ELF-1 (cell line): ENCODE measurements around the gene BCAT1.
A peak's percentile ranks its signal among the peaks of the same experiment; 100 is the strongest.
"Not testable (repeated sequence)": the region's sequence is repeated elsewhere in the genome, so short reads cannot be mapped to it uniquely, and the experiment has no call there.

Experiments used
- DNase-seq: peaks from one replicate; pipeline ENCODE4 v3.0.0-alpha.2; 2016; ENCODE audit warnings: low read depth, low spot score

The BCAT1 gene

GRCh38 chr12:24900196-24900595 lies 48.7 kb downstream of the BCAT1 start:
- no peak for DNase-seq

- DNase-seq, result no peak
Observed at GRCh38 chr12:24899503-24900075, 49.3 kb downstream of the BCAT1 start.

DNA sequence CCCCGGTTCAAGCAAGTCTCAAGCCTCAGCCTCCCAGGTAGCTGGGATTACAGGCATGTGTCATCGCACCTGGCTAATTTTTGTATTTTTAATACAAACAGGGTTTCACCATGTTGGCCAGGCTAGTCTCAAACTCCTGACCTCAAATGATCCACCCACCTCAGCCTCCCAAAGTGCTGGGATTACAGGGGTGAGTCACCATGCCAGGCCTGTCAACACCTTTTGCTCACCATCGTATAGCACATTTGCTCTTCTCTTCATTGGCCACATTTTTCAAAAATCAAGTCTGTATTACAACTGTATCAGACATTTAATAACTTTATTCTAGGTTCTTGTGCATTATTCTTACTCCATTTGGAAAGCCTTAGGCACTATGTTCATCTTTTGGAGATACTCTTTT lies 50.3 kb downstream of the BCAT1 start:
- no peak for DNase-seq

DNA sequence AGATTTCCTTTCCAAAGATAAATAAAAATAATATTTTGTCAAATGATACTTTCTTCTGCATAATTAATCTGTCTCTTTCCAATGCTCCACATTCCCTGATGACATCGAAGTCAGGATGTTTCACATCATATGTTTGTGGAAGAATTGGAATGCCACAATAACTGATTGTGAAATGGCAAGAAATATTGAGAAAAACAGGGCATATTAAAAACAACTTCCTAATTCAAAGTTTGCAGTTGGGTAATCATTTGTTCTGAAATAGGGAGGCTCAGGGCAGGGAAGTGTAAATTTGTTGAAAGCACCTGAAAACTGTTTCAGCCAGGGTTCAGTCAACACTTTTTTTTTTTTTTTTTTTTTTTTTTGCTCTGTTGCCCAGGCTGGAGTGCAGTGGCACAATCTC lies 50.7 kb downstream of the BCAT1 start:
- DNase-seq, result no peak

DNA sequence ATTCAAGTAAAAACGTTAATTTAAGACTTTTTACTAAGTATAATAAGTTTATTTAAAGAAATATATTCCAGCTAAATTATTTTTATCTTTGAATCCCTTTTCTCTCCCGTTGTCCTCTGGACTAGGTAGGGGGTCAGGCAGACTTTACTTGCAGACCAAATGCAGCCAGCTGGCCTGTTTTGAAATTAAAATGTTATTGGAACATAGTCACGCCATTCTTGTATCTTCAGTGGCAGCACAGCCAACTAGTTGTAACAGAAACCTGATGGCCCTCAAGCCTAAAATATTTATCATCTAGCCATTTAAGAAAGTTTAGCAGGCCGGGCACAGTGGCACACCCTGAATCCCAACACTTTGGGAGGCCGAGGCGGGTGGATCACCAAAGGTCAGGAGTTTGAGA lies 52.7 kb downstream of the BCAT1 start:
- no peak for DNase-seq

DNA sequence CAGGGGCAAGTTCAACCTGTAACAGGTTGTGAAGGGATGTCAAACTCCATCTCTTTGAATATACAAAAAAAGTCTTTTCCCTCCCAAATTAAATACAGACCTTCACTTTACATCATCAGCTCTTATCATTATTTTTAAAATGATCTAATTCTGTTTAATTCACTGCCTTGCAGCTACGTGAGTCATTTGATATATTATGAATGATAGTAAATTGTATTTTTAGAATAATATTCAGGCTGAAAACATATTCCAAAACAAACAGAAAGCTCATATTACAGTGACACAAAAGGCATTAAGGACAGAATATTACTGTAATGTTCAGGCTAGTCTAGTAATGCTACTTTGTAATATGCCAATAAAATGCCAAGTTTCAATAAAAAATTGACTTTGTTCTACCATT lies 53.3 kb downstream of the BCAT1 start:
- no peak for DNase-seq

- DNase-seq, result no peak
Observed at GRCh38 chr12:24894879-24895278, 54.0 kb downstream of the BCAT1 start.

DNA sequence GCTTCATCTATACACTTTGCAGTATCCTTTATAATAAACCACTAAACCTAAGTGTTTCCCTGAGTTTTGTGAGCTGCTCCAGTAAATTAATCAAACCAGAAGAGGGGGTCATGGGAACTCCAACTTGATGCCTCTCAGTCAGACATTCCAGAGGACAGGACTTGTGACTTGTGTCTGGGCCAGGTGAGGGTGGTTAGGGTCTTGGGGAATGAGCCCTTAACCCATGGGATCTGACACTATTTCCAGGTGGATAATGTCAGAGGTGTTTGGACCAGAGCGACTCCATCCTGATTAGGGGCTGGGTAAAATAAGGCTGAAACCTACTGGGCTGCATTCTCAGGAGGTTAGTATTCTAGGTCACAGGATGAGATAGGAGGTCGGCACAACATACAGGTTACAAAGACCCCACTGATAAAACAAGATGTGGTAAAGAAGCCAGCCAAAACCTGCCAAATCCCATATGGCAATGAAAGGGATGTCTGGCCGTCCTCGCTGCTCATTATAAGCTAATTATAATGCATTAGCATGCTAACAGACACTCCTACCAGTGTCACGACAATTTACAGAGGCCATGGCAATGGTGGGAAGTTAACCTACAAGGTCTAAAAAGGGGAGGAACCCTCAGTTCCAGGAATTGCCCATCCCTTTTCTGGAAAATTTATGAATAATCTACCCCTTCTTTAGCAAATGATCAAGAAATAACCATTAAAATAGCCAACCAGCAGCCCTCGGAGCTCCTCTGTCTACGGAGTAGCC lies 58.7 kb downstream of the BCAT1 start:
- DNase-seq, result no peak

GRCh38 chr12:24889411-24889810 lies 59.5 kb downstream of the BCAT1 start:
- DNase-seq, result peak; percentile 44

GRCh38 chr12:24888813-24889212 lies 60.1 kb downstream of the BCAT1 start:
- DNase-seq, result no peak

DNA sequence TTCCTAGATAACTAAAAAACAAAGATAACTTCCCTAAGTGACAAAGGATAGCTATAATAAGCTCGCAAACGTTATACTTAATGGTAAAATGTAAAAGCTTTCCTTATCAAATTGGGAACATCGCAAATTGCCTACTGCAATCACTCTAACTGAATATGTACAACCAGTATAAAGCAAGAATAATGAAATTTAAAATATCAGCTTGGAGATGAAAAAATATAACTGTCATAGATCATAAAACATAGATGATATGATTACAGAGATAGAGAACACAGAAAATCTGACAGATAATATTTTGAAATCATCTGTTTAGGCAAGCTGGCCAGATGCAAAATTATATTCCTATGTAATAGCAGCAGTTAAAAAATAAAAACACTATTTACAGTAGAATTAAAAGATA lies 64.0 kb downstream of the BCAT1 start:
- DNase-seq, result no peak

- no peak for DNase-seq
Observed at GRCh38 chr12:24881724-24882371, 67.1 kb downstream of the BCAT1 start.

DNA sequence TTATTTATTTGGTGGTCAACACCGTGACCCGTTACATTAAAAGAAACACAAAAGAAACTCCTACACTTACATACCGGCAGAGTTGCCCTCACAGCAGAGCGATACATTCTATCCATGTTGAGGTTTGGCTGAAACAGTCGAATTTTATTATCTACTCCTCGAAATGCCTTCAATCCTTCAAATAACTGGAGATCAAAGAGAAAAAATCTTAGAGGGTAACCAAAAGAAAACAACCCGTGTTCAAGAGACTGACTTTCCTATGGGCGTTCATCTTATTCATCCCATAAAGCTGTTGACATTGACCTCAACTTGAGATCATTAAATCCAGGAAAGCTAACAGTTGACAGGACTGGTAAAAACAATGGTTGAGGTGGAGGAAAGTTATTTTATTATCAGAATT lies 67.7 kb downstream of the BCAT1 start:
- DNase-seq, result no peak

- DNase-seq, result no peak
Observed at GRCh38 chr12:24880732-24881131, 68.2 kb downstream of the BCAT1 start.

DNA sequence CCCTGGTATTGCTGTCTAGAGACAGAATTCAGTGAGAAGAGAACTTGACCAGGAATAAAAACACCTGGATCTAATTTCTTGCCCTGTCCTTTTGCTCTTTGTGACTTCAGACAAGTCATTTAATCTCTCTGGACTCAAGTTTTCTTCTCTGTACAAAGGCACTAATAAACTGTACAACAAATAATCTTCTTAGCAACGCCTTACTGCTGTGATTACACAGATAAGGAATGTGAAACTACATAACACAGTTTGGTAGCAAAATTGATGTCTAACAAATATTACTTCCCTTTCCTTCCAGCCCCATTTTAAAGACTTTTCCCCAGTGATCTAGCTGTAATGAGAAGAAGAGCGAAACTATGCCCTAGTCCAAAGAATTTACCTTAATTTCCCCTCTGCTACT lies 69.3 kb downstream of the BCAT1 start:
- no peak for DNase-seq

GRCh38 chr12:24875014-24875413 lies 73.9 kb downstream of the BCAT1 start:
- DNase-seq, result no peak

GRCh38 chr12:24872211-24872610 lies 76.7 kb downstream of the BCAT1 start:
- no peak for DNase-seq

DNA sequence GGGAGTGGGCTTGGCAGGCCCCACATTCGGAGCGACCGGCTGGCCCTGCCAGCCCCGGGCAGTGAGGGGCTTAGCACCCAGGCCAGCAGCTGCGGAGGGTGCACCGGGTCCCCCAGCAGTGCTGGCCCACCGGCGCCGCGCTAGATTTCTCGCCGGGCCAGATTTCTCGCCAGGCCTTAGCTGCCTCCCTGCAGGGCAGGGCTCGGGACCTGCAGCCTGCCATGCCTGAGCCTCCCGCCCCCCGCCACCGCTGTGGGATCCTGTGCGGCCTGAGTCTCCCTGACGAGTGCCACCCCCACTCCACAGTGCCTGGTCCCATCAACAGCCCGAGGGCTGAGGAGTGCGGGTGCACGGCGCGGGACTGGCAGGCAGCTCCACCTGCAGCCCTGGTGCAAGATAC lies 82.8 kb downstream of the BCAT1 start:
- not testable (repeated sequence) for DNase-seq

GRCh38 chr12:24864796-24865125 lies 84.1 kb downstream of the BCAT1 start:
- peak; percentile 46 for DNase-seq

DNA sequence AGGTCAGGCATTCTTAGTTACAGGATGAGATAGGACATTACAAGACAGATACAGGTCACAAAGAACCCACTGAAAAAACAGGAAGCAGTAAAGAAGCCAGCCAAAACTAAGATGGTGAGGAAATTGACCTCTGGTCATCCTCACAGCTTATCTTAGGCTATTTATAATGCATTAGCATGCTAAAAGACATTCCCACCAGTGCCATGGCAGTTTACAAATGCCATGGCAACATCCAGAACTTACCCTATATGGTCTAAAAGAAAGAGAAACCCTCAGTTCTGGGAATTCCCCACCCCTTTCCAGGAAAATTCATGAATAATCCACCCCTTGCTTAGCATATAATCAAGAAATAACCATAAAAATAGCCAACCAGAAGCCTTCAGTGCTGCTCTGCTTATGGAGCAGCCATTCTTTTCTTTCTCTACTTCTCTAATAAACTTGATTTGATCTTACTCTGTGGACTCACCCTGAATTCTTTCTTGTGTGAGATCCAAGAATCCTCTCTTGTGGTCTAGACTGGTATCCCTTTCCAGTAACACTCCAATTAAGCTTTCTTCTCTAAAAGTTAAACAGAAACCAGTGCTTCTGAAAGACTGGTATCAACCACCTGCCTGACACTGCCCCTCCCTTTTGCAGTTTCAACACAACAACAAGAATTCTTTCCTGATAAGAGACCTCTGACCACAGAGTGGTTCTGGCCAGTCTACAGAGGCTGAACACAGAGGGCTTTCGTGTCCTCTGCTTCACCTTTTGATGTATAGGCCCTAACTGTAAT lies 86.9 kb downstream of the BCAT1 start:
- no peak for DNase-seq

DNA sequence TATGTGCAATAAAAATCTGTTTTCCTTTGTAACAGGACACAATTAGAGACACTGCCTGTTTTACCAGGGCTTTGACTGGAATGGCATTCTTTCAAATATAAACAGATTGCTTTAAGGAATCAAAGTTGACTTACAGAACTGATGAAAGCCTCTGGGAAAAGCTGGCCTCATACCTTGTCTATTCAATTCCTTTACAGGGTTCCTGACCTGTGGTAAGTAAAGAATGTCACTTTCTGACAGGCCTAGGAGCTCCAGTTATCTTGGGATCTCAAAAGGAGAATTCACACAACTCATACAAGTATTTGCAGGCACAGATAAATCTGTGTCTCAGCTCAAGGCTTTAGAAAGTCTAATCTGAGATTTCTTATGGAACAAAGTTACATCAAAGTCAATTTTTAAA lies 88.4 kb downstream of the BCAT1 start:
- no peak for DNase-seq

- DNase-seq, result no peak
Observed at GRCh38 chr12:24856541-24856940, 92.4 kb downstream of the BCAT1 start.

GRCh38 chr12:24854908-24855307 lies 94.0 kb downstream of the BCAT1 start:
- DNase-seq, result no peak
